ENCODE results near the gene POLN. TPM values are rescaled to one million over a fixed set of nuclear protein-coding genes. Genes with fewer than 3 reads are reported as not detected.
A peak's percentile ranks its signal among the peaks of the same experiment; 100 is the strongest.

The POLN gene
- total RNA-seq, 1 experiment from 2014 or later, result 1.2 TPM

DNA sequence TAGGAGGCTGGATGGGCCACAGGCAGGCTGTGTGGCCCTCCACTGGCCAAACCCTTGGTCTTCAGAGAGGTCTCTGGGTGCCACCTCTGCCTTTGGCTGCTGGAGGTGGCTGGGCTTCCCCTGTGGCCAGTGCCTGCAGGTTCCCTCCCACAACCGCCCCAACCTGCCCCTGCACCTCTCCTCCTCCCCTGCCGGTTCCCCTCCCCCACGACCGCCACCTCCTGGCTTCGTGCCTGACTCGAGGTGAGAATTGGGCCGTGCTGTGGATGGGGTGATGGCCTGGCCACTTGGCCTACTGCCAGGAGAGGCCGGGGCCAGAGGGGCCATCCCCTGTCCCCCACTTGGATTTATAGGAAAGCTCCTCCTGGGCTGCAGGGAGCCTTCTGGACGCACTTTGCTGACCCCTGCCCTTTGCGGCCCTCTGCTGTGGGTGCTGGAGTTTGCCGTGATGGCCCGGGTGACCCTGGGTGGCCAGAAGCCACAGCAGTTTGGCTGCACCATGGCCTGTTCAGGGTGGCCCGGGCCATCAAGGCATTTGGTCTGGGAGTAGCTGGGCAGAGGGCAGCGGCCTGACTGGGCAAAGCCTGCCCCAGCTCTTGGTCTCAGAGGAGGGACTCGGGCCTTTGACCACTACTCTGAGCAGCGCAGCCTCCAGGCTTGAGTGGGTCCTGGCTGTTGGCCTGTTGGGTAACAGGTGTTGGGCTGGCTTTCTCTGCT lies 179.0 kb downstream of the POLN start:
- no TSS peak for BruUV-seq (replicated peaks)
- ChIA-PET CTCF (no interaction called here), POLR2A (no interaction called here)
- Histone ChIP-seq H3K4me1 (no peaks in the 10 kb centered on the region), H3K27me3 (replicated peaks; ENCODE audit: control insufficient read depth, insufficient read depth, low read length) (no peaks in the 10 kb centered on the region), H3K4me3 (ENCODE audit: low read depth, low read length) (no peak overlapping the region), H3K36me3 (ENCODE audit: control insufficient read depth, insufficient read depth, low read length) (no peaks in the 10 kb centered on the region; the same call in 1 of the 2 replicates), H3K9me3 (no peaks in the 10 kb centered on the region)
- Mint-ChIP-seq H3K9me3 (ENCODE audit: unreplicated experiment) (no peaks in the 10 kb centered on the region), H3K36me3 (ENCODE audit: insufficient read depth, unreplicated experiment) (peaks cover 6% of the 10 kb centered on the region), H3K4me1 (ENCODE audit: low read depth, unreplicated experiment) (no peaks in the 10 kb centered on the region), H3K27me3 (ENCODE audit: insufficient read depth, unreplicated experiment) (no peaks in the 10 kb centered on the region), H3K27ac (ENCODE audit: unreplicated experiment) (no peak overlapping the region), H3K4me3 (ENCODE audit: unreplicated experiment) (no peak overlapping the region)
- DNase-seq, result no peak
- intact Hi-C loops (cut with micrococcal nuclease; ENCODE audit: unreplicated experiment), result no loop called here
- TF ChIP-seq, protein P1, sequence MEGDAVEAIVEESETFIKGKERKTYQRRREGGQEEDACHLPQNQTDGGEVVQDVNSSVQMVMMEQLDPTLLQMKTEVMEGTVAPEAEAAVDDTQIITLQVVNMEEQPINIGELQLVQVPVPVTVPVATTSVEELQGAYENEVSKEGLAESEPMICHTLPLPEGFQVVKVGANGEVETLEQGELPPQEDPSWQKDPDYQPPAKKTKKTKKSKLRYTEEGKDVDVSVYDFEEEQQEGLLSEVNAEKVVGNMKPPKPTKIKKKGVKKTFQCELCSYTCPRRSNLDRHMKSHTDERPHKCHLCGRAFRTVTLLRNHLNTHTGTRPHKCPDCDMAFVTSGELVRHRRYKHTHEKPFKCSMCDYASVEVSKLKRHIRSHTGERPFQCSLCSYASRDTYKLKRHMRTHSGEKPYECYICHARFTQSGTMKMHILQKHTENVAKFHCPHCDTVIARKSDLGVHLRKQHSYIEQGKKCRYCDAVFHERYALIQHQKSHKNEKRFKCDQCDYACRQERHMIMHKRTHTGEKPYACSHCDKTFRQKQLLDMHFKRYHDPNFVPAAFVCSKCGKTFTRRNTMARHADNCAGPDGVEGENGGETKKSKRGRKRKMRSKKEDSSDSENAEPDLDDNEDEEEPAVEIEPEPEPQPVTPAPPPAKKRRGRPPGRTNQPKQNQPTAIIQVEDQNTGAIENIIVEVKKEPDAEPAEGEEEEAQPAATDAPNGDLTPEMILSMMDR (IDR thresholded peaks at IDR 0.05; ENCODE audit: insufficient read depth in 1 of 2, low read depth in 1 of 2, low read length in 1 of 2, severe bottlenecking in 1 of 2, unreplicated experiment in 1 of 2), result no peak

DNA sequence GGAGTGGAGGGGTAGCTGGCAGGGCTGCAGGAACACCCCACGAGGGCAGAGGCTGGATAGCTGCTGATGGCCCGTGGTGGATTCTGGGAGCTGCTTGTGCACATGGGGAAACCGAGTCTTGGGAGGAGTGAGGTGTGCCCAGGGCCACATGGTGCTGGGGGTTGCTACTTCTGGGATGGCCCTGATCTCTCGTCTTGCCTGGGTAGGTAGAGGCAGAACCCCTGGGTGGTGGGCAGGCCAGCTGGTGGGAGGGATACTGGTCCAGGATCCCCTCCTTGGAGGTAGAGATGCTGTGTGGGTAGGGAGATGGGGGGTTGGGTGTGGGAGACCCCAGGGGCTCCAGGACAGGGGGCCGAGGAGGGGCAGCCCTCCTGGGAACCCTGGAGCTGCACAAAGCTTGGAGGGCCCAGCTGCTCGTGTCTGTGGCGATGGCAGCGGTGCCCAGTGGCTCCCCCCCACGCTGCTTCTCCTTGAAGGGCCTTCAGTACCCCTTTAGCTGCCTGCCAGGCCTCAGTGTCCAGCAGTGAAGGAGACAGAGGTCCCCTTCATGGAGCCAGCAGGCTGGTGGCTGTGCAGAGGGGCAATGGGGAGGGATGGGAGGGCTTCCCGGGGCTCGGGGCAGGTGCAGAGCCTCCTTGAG lies 179.6 kb downstream of the POLN start:
- H3K4me3 Mint-ChIP-seq (ENCODE audit: unreplicated experiment), result no peak overlapping the region
- CTCF ChIA-PET, result no interaction called here
- no peaks in the 10 kb centered on the region for H3K27me3 ChIP-seq (replicated peaks; ENCODE audit: control insufficient read depth, insufficient read depth, low read length)

More for the DNA sequence above, 179.6 kb downstream of the POLN start:
- TF ChIP-seq, protein P1 (IDR thresholded peaks at IDR 0.05; ENCODE audit: insufficient read depth in 1 of 2, low read depth in 1 of 2, low read length in 1 of 2, severe bottlenecking in 1 of 2, unreplicated experiment in 1 of 2), result no peak
- POLR2A ChIA-PET, result no interaction called here
- intact Hi-C loops (cut with micrococcal nuclease; ENCODE audit: unreplicated experiment), result no loop called here
- no peak for DNase-seq
- BruUV-seq (replicated peaks), result no TSS peak
- Histone ChIP-seq H3K36me3 (ENCODE audit: control insufficient read depth, insufficient read depth, low read length) (no peaks in the 10 kb centered on the region; the same call in 1 of the 2 replicates), H3K4me1 (no peaks in the 10 kb centered on the region), H3K9me3 (no peaks in the 10 kb centered on the region), H3K4me3 (ENCODE audit: low read depth, low read length) (no peak overlapping the region)
- Mint-ChIP-seq H3K4me1 (ENCODE audit: low read depth, unreplicated experiment) (no peaks in the 10 kb centered on the region), H3K9me3 (ENCODE audit: unreplicated experiment) (no peaks in the 10 kb centered on the region), H3K27ac (ENCODE audit: unreplicated experiment) (peak overlapping the region; percentile 29), H3K36me3 (ENCODE audit: insufficient read depth, unreplicated experiment) (peaks cover 6% of the 10 kb centered on the region), H3K27me3 (ENCODE audit: insufficient read depth, unreplicated experiment) (no peaks in the 10 kb centered on the region)

All from Caco-2 (cell line).